ENCODE data around the gene CCDC12.

- TF ChIP-seq CTCF (IDR thresholded peaks at IDR 0.05) (no peak), EZH2 (IDR thresholded peaks at IDR 0.05) (no peak), EZH2phosphoT487 (IDR thresholded peaks at IDR 0.05) (no peak)
Measured at GRCh38 chr3:46913644-46914043, 62.9 kb downstream of the CCDC12 start.
